Left cardiac atrium (tissue), 4 donors: ENCODE data around the gene PRR20B. TPM values are rescaled to one million over a fixed set of nuclear protein-coding genes. Genes with fewer than 3 reads are reported as not detected.
A peak's percentile ranks its signal among the peaks of the same experiment; 100 is the strongest.
"Not testable (repeated sequence)": the region's sequence is repeated elsewhere in the genome, so short reads cannot be mapped to it uniquely, and the experiment has no call there.

Experiments
- ATAC-seq, 2 donors: fragments of 200-7000 bp; cut with Tn5 transposase; one replicate each; pipeline ENCODE4 v1.9.1; 2020; ENCODE audit warnings: mild to moderate bottlenecking in 2 of 2, moderate library complexity in 2 of 2
- DNase-seq: peaks from one replicate; pipeline ENCODE4 v3.0.0-alpha.2; 2020
- intact Hi-C, 2 donors: fragments of 100-400 bp; cut with DNase I; formaldehyde crosslinking; loops; one replicate each; pipeline versions ENCODE4 v1.14.1 to v1.15.1; 2022 to 2023
- long read RNA-seq: library from polyadenylated mRNA; unstranded; transcript quantifications from one replicate; pipeline ENCODE4 v2.0.0, GENCODE V29; 2021
- total RNA-seq, 2 donors: library from RNA; stranded (reverse); fragmentation: NEBNext Ultra II Directional; extraction: Animal tissue kit (Norgen Biotek cat#: 25700); gene quantifications; one replicate each; pipeline ENCODE4 v1.2.1, GENCODE V29; 2021
- donor health status: DM: no; HTN: yes; CAD: no.
- donor health status: DM: no; HTN: yes; CAD: no; lungs with severe emphysema.
- donor health status: DM: yes; HTN: yes; CAD: no.
- donor health status: Dilated cardiomyopathy.

The PRR20B gene
- total RNA-seq: not detected
- long read RNA-seq: 0 reads

DNA sequence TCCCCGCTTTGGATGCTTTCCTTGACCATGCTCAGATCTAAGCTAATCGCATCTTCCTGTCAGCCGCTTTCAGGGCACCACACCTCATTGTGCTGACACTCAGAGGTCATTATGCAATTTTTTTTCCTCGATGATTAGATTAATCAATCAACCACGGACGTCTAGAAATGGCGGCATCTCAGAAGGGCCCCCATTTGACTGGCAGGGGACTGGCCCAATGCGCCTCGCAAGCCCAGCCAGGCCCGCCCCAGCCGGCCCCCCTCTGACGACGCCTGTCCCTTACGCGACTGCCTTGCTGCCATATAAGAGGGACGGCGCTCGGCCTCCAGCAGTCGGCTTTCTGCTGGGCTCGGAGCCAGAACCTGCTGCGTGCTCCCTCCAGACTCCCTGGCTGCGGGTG lies at the start of gene PRR20B:
Gene PRR20B, plus strand, starts transcription at position 301 of the 400 bp plus-strand sequence. CDS start 387 bp downstream, outside the sequence.
- ATAC-seq, DNase-seq, intact Hi-C loops: not testable (repeated sequence)

DNA sequence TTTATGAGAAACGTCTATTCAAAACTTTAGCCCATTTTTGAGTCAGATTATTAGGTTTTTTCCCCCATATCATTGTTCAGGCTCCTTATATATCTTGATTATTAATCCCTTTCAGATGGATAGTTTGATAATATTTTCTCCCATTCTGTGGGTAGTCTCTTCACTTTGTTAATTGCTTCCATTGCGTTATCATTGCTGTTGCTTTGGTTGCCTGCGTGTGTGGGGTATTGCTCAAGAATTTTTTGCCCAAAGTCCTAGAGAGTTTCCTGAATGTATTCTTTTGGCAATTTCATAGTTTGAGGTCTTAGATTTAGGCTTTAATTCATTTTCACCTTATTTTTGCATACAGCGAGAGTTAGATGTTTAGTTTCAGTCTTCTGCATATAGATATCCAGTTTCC lies 32.3 kb upstream of the PRR20B start:
- intact Hi-C loops: no loop called here
- no peak for ATAC-seq

GRCh38 chr13:57123681-57124080 lies 23.6 kb upstream of the PRR20B start:
- ATAC-seq (peak; percentile 99 to 100), DNase-seq (peak; percentile 59)
- intact Hi-C loops: no loop called here

More for the DNA sequence above, 32.3 kb upstream of the PRR20B start:
- no peak for DNase-seq

GRCh38 chr13:57128909-57129308 lies 18.4 kb upstream of the PRR20B start:
- no peak for ATAC-seq
- DNase-seq: no peak
- intact Hi-C loops: no loop called here

GRCh38 chr13:57136093-57136492 lies 11.2 kb upstream of the PRR20B start:
- DNase-seq (no peak), ATAC-seq (no peak)
- intact Hi-C loops: no loop called here

DNA sequence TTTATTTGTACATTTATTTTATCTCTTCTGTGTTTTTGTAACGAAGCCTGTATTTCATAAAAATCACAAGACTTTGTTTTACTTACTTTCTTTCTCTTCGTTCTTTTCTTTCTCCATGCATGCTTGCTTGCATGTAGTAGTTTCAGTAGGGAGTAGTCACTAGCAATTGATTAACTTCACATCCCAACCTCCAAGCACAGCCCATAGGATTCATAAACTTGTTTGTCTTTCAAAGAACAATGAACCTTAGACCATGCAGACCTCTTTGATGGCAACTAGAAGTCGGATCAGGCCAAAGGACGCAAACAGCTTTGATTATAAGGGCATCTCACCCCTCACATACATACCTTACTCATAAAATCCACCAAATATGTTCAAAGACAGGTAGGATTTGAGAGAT lies 9.7 kb upstream of the PRR20B start:
- intact Hi-C loops: no loop called here
- DNase-seq (no peak), ATAC-seq (no peak)

DNA sequence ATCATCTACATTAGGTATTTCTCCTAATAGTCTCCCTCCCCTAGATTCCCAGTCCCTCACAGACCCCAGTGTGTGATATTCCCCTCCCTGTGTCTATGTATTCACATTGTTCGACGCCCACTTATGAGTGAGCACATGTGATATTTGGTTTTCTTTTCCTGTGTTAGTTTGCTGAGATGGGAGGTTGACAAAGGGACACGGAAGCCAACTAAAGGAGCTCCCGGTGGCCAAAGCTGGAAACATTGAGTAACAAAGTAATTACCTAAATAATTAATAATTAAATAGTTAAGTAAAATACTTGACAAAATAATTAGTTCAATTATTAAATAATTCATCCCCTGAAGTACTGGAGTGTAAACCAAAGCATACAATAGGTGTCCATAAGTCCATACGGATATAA lies 8.3 kb upstream of the PRR20B start:
- no peak for ATAC-seq
- intact Hi-C loops: no loop called here

GRCh38 chr13:57139781-57140180 lies 7.5 kb upstream of the PRR20B start:
- intact Hi-C loops, DNase-seq, ATAC-seq: not testable (repeated sequence)

More for the DNA sequence above, 8.3 kb upstream of the PRR20B start:
- no peak for DNase-seq

GRCh38 chr13:57140235-57140968 lies 6.9 kb upstream of the PRR20B start, which contains the start of gene PRR20A:
Gene PRR20A, plus strand, starts transcription at chr13:57140918. Its CDS starts 387 bp downstream, at chr13:57141305.
- intact Hi-C loops, DNase-seq, ATAC-seq: not testable (repeated sequence)

DNA sequence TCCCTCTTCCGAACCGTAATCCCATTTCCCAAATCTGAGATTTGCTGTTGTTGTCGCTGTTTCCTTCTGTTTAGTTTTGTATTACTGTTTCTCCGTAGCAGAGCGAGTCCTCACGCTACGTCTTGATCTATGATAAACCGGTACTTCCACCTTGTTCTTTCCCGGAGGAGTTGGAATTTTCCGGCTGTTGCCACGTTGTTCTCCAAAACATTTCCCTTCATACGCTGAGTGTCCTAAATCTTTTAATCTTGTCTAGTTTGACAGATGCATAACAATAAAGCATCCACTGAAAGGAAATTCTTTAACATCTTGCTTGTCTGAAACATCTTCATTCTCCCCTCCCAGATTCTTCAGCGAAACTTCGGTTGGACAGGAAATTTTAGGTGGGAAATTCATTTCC lies 818 bp downstream of the PRR20B start:
- DNase-seq, ATAC-seq, intact Hi-C loops: not testable (repeated sequence)

- DNase-seq, ATAC-seq, intact Hi-C loops: not testable (repeated sequence)
These were observed 6.5 kb downstream of the PRR20B start, which contains the start of gene PRR20C for GRCh38 chr13:57153761-57154160. Gene PRR20C, plus strand, starts transcription at chr13:57154061. Its CDS starts 387 bp downstream, at chr13:57154448.

GRCh38 chr13:57160332-57160731 lies 13.0 kb downstream of the PRR20B start, which contains the start of gene PRR20D:
Gene PRR20D, plus strand, starts transcription at chr13:57160632. Its CDS starts 387 bp downstream, at chr13:57161019.
- ATAC-seq, DNase-seq, intact Hi-C loops: not testable (repeated sequence)

GRCh38 chr13:57166897-57167296 lies 19.6 kb downstream of the PRR20B start, which contains the start of gene PRR20E:
Gene PRR20E, plus strand, starts transcription at chr13:57167197. Its CDS starts 387 bp downstream, at chr13:57167584.
- intact Hi-C loops, DNase-seq, ATAC-seq: not testable (repeated sequence)

DNA sequence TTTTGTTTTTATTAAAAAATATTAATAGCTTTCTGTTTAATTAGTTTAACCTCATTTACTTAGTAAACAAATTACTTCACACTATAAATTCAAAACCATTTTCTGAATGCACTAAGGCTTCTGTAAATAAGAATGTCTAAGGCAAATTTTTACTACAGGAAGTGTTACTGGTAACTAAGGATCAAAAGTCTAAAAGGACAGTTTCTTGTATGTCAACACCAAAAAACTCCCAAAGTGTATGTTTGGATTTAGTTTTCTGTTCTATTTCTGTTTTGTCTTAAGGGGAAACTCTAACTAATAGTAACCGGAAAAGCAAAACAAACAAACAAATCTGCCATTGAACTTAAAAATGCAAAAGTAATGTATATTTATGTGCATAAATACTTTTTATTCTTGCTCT lies 44.4 kb downstream of the PRR20B start:
- DNase-seq (no peak), ATAC-seq (no peak)
- intact Hi-C loops: no loop called here

Other genes starting within 250 kb of the PRR20B start
- gene PRR20A, start 6.6 kb upstream of the PRR20B start, total RNA-seq: not detected
- not detected for gene PRR20C, start 6.6 kb downstream of the PRR20B start, total RNA-seq
- not detected for gene PRR20D, start 13.1 kb downstream of the PRR20B start, total RNA-seq
- gene PRR20E, start 19.7 kb downstream of the PRR20B start, total RNA-seq: not detected